ENCODE data around the gene CALR.

The CALR gene

DNA sequence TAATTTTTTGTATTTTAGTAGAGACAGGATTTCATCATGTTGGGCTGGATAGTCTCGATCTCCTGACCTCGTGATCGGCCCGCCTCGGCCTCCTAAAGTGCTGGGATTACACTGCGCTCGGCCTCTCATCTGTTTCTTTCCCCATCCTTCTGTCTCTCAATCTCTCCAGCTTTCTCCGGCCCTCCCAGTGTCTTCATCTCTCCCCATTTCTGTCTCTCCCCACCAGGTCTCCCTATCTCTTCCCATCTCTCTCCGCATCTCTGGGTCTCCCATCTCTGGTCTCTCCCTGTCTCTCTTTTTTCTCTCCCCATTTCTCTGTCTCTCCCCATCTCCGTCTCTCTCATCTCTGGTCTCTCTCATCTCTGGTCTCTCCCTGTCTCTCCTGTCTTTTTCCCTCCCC, 44.7 kb downstream of the CALR start:
- WGBS (ENCODE audit: insufficient coverage, insufficient read length) = no CpG with 5 or more reads among the region's 10 CpGs
- Histone ChIP-seq H3K27me3 (ENCODE audit: control insufficient read depth, insufficient read depth, low read length) (peaks cover 2% of the 10 kb centered on the region; the same call in 1 of the 2 replicates), H3K9me3 (ENCODE audit: control insufficient read depth, insufficient read depth, low read length) (no peaks in the 10 kb centered on the region), H3K4me3 (ENCODE audit: low read length) (peak overlapping the region; percentile 5; the same call in 1 of the 2 replicates), H3K27ac (ENCODE audit: low read length) (no peak overlapping the region), H3K36me3 (ENCODE audit: control insufficient read depth, insufficient read depth, low read length) (no peaks in the 10 kb centered on the region), H3K4me1 (ENCODE audit: control insufficient read depth, insufficient read depth, low read length) (peaks cover 2% of the 10 kb centered on the region; the same call in 1 of the 2 replicates)
- no peak for DNase-seq (ENCODE audit: low read depth, low spot score)

DNA sequence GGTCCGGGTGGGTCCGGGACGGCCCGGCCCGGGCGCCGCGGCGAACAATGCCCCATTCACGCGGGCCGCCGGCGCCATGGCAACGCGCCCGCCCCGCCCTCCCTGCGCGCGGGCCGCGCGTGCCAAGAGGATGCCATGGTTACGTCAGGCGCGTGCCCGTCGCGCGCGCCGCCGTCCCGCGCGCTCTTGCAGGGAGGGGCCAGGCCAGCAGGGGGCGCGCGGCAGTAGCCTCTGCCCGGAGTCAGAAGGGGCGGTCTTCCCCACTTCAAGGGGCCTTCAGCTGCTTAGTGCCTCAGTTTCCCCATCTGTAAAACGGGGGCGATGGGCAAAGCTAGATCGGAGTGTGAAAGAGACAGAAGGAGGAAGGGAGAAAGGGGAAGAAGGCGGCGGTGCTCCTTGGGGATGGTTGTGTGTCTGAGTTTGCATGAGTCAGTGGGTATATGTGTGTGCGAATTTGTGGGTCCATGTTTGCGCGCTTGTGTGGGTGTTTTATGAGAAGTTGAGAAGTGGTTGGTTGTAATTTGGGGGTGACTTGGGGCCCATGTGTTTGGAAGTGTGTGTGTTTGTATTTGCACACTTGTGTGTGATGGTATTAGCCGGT, 45.2 kb downstream of the CALR start:
- Histone ChIP-seq H3K4me3 (ENCODE audit: low read length) (peak overlapping the region; percentile 5; the same call in 1 of the 2 replicates), H3K27ac (ENCODE audit: low read length) (no peak overlapping the region), H3K36me3 (ENCODE audit: control insufficient read depth, insufficient read depth, low read length) (no peaks in the 10 kb centered on the region), H3K4me1 (ENCODE audit: control insufficient read depth, insufficient read depth, low read length) (peaks cover 2% of the 10 kb centered on the region; the same call in 1 of the 2 replicates), H3K27me3 (ENCODE audit: control insufficient read depth, insufficient read depth, low read length) (peaks cover 2% of the 10 kb centered on the region; the same call in 1 of the 2 replicates), H3K9me3 (ENCODE audit: control insufficient read depth, insufficient read depth, low read length) (no peaks in the 10 kb centered on the region)
- 100% methylated on average over 3 of the region's 51 CpGs for WGBS (ENCODE audit: insufficient coverage, insufficient read length)
- DNase-seq (ENCODE audit: low read depth, low spot score) = no peak

DNA sequence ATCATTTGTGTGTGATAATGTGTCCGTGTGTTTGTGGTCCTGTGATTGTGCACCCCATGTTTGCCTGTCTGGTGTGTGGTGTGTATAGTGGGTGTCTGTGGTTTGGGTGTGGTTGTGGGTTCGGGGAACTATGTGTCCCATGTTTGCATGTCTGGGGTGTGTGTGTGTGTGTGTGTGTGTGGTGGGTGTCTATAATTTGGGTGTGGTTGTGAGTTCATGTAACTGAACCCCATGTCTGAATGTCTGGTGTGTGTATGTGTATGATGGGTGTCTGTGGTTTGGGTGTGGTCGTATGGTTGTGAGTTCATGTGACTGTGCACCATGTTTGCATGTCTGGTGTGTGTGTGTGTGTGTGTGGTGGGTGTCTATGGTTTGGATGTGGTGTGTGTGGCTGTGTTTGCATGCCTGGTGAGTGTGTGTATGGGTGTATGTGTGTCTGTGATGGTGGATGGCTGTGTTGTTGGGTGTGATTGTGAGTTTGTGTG, 45.8 kb downstream of the CALR start:
- H3K27me3 ChIP-seq (ENCODE audit: control insufficient read depth, insufficient read depth, low read length) = peaks cover 2% of the 10 kb centered on the region; the same call in 1 of the 2 replicates
- H3K4me1 ChIP-seq (ENCODE audit: control insufficient read depth, insufficient read depth, low read length) = peaks cover 2% of the 10 kb centered on the region; the same call in 1 of the 2 replicates
- H3K36me3 ChIP-seq (ENCODE audit: control insufficient read depth, insufficient read depth, low read length) = no peaks in the 10 kb centered on the region
- DNase-seq (ENCODE audit: low read depth, low spot score) = no peak
- no CpG with 5 or more reads among the region's 3 CpGs for WGBS (ENCODE audit: insufficient coverage, insufficient read length)
- H3K4me3 ChIP-seq (ENCODE audit: low read length) = no peak overlapping the region
- no peaks in the 10 kb centered on the region for H3K9me3 ChIP-seq (ENCODE audit: control insufficient read depth, insufficient read depth, low read length)
- no peak overlapping the region for H3K27ac ChIP-seq (ENCODE audit: low read length)

DNA sequence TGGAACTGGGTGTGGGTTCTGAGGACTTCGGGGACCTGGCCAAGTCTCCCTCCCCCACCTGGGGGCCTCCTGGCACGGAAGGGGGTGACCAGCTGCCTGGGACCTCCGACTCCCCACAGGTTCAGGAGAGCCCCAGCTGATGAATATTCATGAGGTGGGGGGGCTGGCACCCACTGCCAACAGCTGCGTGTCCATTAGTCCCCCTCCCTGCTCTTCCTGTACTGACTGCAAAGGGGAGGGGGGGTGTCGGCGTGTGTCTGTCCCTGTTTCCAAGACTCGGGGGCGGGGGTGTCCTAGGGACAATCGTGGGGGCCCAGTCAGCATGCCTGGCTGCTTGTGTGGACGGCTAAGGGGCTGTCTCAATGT, 46.3 kb downstream of the CALR start:
- WGBS (ENCODE audit: insufficient coverage, insufficient read length) = no CpG with 5 or more reads among the region's 10 CpGs
- Histone ChIP-seq H3K36me3 (ENCODE audit: control insufficient read depth, insufficient read depth, low read length) (no peaks in the 10 kb centered on the region), H3K27me3 (ENCODE audit: control insufficient read depth, insufficient read depth, low read length) (peaks cover 2% of the 10 kb centered on the region; the same call in 1 of the 2 replicates), H3K27ac (ENCODE audit: low read length) (no peak overlapping the region), H3K4me1 (ENCODE audit: control insufficient read depth, insufficient read depth, low read length) (peaks cover 2% of the 10 kb centered on the region; the same call in 1 of the 2 replicates), H3K4me3 (ENCODE audit: low read length) (no peak overlapping the region), H3K9me3 (ENCODE audit: control insufficient read depth, insufficient read depth, low read length) (no peaks in the 10 kb centered on the region)
- no peak for DNase-seq (ENCODE audit: low read depth, low spot score)

DNA sequence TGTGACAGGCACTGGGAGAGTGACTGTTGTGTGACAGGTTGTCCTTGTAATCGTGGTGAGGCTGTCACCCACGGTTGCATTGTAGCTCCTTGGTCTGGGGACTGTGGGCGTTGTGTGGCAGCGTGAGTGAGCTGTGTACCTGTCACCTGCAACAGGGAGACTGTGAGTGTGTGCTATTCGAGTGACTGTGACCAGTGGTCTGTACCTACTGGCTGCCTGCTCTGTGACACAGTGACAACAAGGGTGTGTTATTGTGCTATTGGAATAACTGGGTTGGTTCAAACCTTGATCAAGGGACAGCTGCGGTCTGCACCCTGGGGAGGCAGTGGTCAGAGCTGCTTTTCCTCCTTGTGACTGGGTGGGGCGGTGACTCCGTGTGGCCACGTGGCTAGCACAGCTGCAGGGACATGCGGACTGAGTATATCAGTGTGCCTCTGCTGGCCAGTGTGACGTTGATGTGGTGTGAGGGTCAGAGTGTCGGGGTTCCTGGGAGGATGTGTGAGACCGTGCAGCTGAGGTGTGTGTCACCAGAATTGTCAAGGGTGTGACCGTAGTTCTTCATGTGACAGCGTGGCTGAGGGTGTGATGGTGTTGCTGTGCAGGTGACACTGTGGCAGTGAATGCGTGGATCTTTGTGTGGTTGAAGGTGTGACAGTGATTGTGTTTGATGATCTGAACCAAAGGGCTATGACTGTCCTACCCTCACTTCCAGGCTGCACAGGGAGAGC, 46.8 kb downstream of the CALR start:
- no peak overlapping the region for H3K4me3 ChIP-seq (ENCODE audit: low read length)
- H3K36me3 ChIP-seq (ENCODE audit: control insufficient read depth, insufficient read depth, low read length) = no peaks in the 10 kb centered on the region
- H3K27me3 ChIP-seq (ENCODE audit: control insufficient read depth, insufficient read depth, low read length) = peaks cover 2% of the 10 kb centered on the region; the same call in 1 of the 2 replicates
- no CpG with 5 or more reads among the region's 16 CpGs for WGBS (ENCODE audit: insufficient coverage, insufficient read length)
- no peaks in the 10 kb centered on the region for H3K9me3 ChIP-seq (ENCODE audit: control insufficient read depth, insufficient read depth, low read length)
- peaks cover 2% of the 10 kb centered on the region; the same call in 1 of the 2 replicates for H3K4me1 ChIP-seq (ENCODE audit: control insufficient read depth, insufficient read depth, low read length)
- no peak for DNase-seq (ENCODE audit: low read depth, low spot score)
- no peak overlapping the region for H3K27ac ChIP-seq (ENCODE audit: low read length)

DNA sequence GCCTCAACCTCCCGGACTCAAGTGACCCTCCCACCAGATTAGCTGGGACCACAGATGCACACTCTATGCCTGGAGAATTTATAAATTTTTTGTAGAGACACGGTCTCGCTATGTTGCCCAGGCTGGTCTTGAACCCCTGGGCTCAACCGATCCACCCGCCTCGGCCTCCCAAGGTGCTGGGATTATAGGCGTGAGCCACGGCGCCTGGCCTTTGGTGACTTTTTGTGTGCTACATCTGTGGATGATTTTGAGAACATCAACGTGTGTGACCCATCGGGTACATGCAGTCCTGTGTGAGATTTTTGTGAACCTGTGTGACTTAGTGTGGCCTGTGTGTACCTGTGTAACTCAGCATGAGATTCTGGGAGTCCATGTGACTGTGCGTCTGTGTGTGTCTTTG, 48.3 kb downstream of the CALR start:
- peaks cover 4% of the 10 kb centered on the region; the same call in 1 of the 2 replicates for H3K4me1 ChIP-seq (ENCODE audit: control insufficient read depth, insufficient read depth, low read length)
- H3K9me3 ChIP-seq (ENCODE audit: control insufficient read depth, insufficient read depth, low read length) = no peaks in the 10 kb centered on the region
- H3K4me3 ChIP-seq (ENCODE audit: low read length) = no peak overlapping the region
- H3K27ac ChIP-seq (ENCODE audit: low read length) = no peak overlapping the region
- H3K36me3 ChIP-seq (ENCODE audit: control insufficient read depth, insufficient read depth, low read length) = no peaks in the 10 kb centered on the region
- peaks cover 7% of the 10 kb centered on the region; the same call in 1 of the 2 replicates for H3K27me3 ChIP-seq (ENCODE audit: control insufficient read depth, insufficient read depth, low read length)
- no CpG with 5 or more reads among the region's 12 CpGs for WGBS (ENCODE audit: insufficient coverage, insufficient read length)
- DNase-seq (ENCODE audit: low read depth, low spot score) = no peak

DNA sequence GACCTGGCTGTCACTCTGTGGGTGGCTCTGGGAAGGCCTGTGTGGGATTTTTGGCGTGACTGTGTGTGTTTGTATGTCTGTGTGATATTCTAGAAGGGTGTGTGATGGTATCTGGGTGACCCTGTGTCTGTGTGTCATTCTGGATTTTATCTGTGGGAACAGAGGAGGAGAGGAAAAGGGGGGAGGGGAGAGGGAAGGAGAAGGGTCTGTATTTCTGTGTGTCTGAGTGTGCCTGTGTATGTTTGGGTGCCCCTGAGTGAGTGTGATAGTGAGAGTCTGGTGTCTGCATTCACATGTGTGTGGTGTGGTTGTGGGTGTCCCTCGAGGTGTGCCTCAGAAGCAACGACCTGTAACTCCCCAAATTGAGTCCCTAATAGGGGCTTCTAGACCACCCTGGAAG, 48.8 kb downstream of the CALR start:
- Histone ChIP-seq H3K4me3 (ENCODE audit: low read length) (no peak overlapping the region), H3K9me3 (ENCODE audit: control insufficient read depth, insufficient read depth, low read length) (no peaks in the 10 kb centered on the region), H3K27ac (ENCODE audit: low read length) (no peak overlapping the region), H3K27me3 (ENCODE audit: control insufficient read depth, insufficient read depth, low read length) (peaks cover 7% of the 10 kb centered on the region; the same call in 1 of the 2 replicates), H3K36me3 (ENCODE audit: control insufficient read depth, insufficient read depth, low read length) (no peaks in the 10 kb centered on the region), H3K4me1 (ENCODE audit: control insufficient read depth, insufficient read depth, low read length) (peaks cover 4% of the 10 kb centered on the region; the same call in 1 of the 2 replicates)
- no CpG with 5 or more reads among the region's 3 CpGs for WGBS (ENCODE audit: insufficient coverage, insufficient read length)
- no peak for DNase-seq (ENCODE audit: low read depth, low spot score)

DNA sequence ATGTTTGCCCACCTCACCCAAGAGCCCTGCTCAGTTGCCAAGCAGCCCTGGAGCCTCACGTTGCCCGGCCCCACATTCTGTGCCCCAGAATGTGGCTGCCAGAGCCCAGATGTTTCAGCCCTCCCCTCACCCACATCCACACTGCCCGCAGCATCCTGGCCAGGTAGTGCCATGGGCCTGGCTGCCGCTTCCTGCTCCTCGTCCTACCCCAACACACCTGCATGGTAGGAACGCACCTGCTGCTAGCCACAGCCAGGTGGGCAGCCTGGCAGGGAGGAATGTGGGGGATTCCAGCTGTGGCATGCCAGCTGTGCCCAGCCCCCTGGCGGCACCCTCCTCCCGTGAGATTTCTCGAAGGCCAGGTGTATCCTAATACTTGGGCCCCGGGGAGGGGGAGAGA, 49.4 kb downstream of the CALR start:
- H3K36me3 ChIP-seq (ENCODE audit: control insufficient read depth, insufficient read depth, low read length) = no peaks in the 10 kb centered on the region
- peaks cover 4% of the 10 kb centered on the region; the same call in 1 of the 2 replicates for H3K4me1 ChIP-seq (ENCODE audit: control insufficient read depth, insufficient read depth, low read length)
- H3K4me3 ChIP-seq (ENCODE audit: low read length) = no peak overlapping the region
- no CpG with 5 or more reads among the region's 10 CpGs for WGBS (ENCODE audit: insufficient coverage, insufficient read length)
- peaks cover 7% of the 10 kb centered on the region; the same call in 1 of the 2 replicates for H3K27me3 ChIP-seq (ENCODE audit: control insufficient read depth, insufficient read depth, low read length)
- H3K27ac ChIP-seq (ENCODE audit: low read length) = no peak overlapping the region
- no peak for DNase-seq (ENCODE audit: low read depth, low spot score)
- H3K9me3 ChIP-seq (ENCODE audit: control insufficient read depth, insufficient read depth, low read length) = no peaks in the 10 kb centered on the region

DNA sequence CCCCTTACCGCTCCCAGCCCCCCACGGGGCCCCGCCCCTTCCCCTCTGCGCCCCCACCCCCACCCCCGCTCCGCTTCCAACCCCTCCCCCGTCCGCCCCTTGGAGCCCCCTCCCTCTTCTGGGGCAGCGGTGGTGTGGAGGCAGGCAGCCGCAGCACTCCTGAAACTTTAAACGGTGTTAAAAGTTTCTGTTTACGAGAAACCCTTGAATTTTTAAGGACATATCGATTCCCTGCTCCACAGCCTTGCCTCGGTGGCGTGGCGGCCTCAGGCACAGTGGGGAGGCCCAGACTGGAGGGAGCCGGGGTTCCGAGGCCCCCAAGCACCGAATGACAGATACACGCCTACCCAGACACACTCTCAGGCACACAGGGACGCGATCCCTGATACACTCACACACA, 52.0 kb downstream of the CALR start:
- H3K36me3 ChIP-seq (ENCODE audit: control insufficient read depth, insufficient read depth, low read length) = no peaks in the 10 kb centered on the region
- no peak overlapping the region for H3K27ac ChIP-seq (ENCODE audit: low read length)
- 0 out of 2 replicates have a peak, but pooled peaks cover 3% of the 10 kb centered on the region for H3K4me1 ChIP-seq (ENCODE audit: control insufficient read depth, insufficient read depth, low read length)
- no peaks in the 10 kb centered on the region for H3K9me3 ChIP-seq (ENCODE audit: control insufficient read depth, insufficient read depth, low read length)
- no peak for DNase-seq (ENCODE audit: low read depth, low spot score)
- H3K4me3 ChIP-seq (ENCODE audit: low read length) = no peak overlapping the region
- H3K27me3 ChIP-seq (ENCODE audit: control insufficient read depth, insufficient read depth, low read length) = peaks cover 24% of the 10 kb centered on the region
- no CpG with 5 or more reads among the region's 22 CpGs for WGBS (ENCODE audit: insufficient coverage, insufficient read length)

DNA sequence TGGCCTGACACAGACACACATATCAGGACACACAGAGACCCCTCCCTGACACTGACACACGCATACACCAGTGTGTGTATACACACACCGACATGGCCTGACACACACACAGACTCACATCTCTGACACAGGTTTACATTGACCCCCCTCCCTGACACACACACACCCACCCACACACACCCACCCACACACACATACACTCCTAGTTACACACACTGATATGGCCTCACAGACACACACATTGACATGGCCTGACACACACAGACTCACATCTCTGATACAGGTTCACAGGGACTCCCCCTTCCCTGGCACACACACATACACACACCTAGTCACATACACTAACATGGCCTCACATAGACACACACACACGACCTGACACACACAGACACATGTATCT, 52.4 kb downstream of the CALR start:
- Histone ChIP-seq H3K9me3 (ENCODE audit: control insufficient read depth, insufficient read depth, low read length) (no peaks in the 10 kb centered on the region), H3K4me1 (ENCODE audit: control insufficient read depth, insufficient read depth, low read length) (peaks cover 3% of the 10 kb centered on the region; the same call in 1 of the 2 replicates), H3K27ac (ENCODE audit: low read length) (no peak overlapping the region), H3K4me3 (ENCODE audit: low read length) (no peak overlapping the region), H3K36me3 (ENCODE audit: control insufficient read depth, insufficient read depth, low read length) (no peaks in the 10 kb centered on the region), H3K27me3 (ENCODE audit: control insufficient read depth, insufficient read depth, low read length) (peaks cover 25% of the 10 kb centered on the region)
- no peak for DNase-seq (ENCODE audit: low read depth, low spot score)
- no CpG with 5 or more reads among the region's 3 CpGs for WGBS (ENCODE audit: insufficient coverage, insufficient read length)
